ENCODE data around the gene RAC3. TPM values are rescaled to one million over a fixed set of nuclear protein-coding genes. Genes with fewer than 3 reads are reported as not detected.

RAC3 gene
- total RNA-seq, 2 experiments from 2014 or later = 3.3 to 5.3 TPM

GRCh38 chr17:82077617-82078358, 46.3 kb downstream of the RAC3 start:
- Mint-ChIP-seq H3K4me1 (ENCODE audit: low read depth) (no peaks in the 10 kb centered on the region), H3K9me3 (no peaks in the 10 kb centered on the region), H3K36me3 (ENCODE audit: low read depth) (peaks cover 15% of the 10 kb centered on the region), H3K27me3 (no peaks in the 10 kb centered on the region), H3K27ac (no peak overlapping the region), H3K4me3 (peak overlapping the region; percentile 45)
- peak; percentile 6 for ATAC-seq (ENCODE audit: poor library complexity)
- intact Hi-C loops (cut with DNase I, micrococcal nuclease) = no loop called here
- no peak for TF ChIP-seq CTCF (IDR thresholded peaks at IDR 0.05)
- DNase-seq = peak in 1 of 14 experiments; percentile 7
- Histone ChIP-seq H3K36me3 (ENCODE audit: insufficient read depth, low read length) (peaks cover 32% of the 10 kb centered on the region), H3K27ac (ENCODE audit: low read depth in 1 of 2, low read length in 2 of 2) (no peak overlapping the region), H3K4me3 (ENCODE audit: low read length) (no peak overlapping the region), H3K9me3 (ENCODE audit: control insufficient read depth in 1 of 2, insufficient read depth in 1 of 2, low read length in 2 of 2) (no peaks in the 10 kb centered on the region), H3K4me1 (ENCODE audit: insufficient read depth, low read length) (no peaks in the 10 kb centered on the region), H3K27me3 (ENCODE audit: control insufficient read depth in 1 of 2, insufficient read depth in 2 of 2, low read length in 2 of 2) (no peaks in the 10 kb centered on the region)
- CTCF ChIA-PET = no interaction called here
- POLR2A ChIA-PET = no interaction called here

GRCh38 chr17:82078433-82078832, 47.0 kb downstream of the RAC3 start:
- no peak for ATAC-seq (ENCODE audit: poor library complexity)
- Histone ChIP-seq H3K36me3 (ENCODE audit: insufficient read depth, low read length) (peaks cover 39% of the 10 kb centered on the region), H3K4me3 (ENCODE audit: low read length) (no peak overlapping the region), H3K27me3 (ENCODE audit: control insufficient read depth in 1 of 2, insufficient read depth in 2 of 2, low read length in 2 of 2) (no peaks in the 10 kb centered on the region), H3K9me3 (ENCODE audit: control insufficient read depth in 1 of 2, insufficient read depth in 1 of 2, low read length in 2 of 2) (no peaks in the 10 kb centered on the region), H3K27ac (ENCODE audit: low read depth in 1 of 2, low read length in 2 of 2) (no peak overlapping the region), H3K4me1 (ENCODE audit: insufficient read depth, low read length) (no peaks in the 10 kb centered on the region)
- peaks cover 22% of the 10 kb centered on the region for H3K36me3 Mint-ChIP-seq (ENCODE audit: low read depth)
- ChIA-PET POLR2A (no interaction called here), CTCF (no interaction called here)
- TF ChIP-seq CTCF (IDR thresholded peaks at IDR 0.05) = no peak
- no peaks in the 10 kb centered on the region for H3K4me1 Mint-ChIP-seq (ENCODE audit: low read depth)
- peak in 1 of 14 experiments; percentile 0 for DNase-seq
- H3K4me3 Mint-ChIP-seq = peak overlapping the region; percentile 30
- no peaks in the 10 kb centered on the region for H3K27me3 Mint-ChIP-seq
- no peaks in the 10 kb centered on the region for H3K9me3 Mint-ChIP-seq
- no peak overlapping the region for H3K27ac Mint-ChIP-seq
- intact Hi-C loops (cut with DNase I, micrococcal nuclease) = no loop called here

- no peaks in the 10 kb centered on the region for H3K4me1 ChIP-seq (ENCODE audit: insufficient read depth, low read length)
- H3K27me3 Mint-ChIP-seq = no peaks in the 10 kb centered on the region
- no peaks in the 10 kb centered on the region for H3K9me3 ChIP-seq (ENCODE audit: control insufficient read depth in 1 of 2, insufficient read depth in 1 of 2, low read length in 2 of 2)
- no peak overlapping the region for H3K4me3 Mint-ChIP-seq
- ATAC-seq (ENCODE audit: poor library complexity) (no peak), DNase-seq (peak in 1 of 14 experiments; percentile 0)
- intact Hi-C loops (cut with DNase I, micrococcal nuclease) = no loop called here
- H3K4me1 Mint-ChIP-seq (ENCODE audit: low read depth) = no peaks in the 10 kb centered on the region
- no peak overlapping the region for H3K27ac Mint-ChIP-seq
- CTCF ChIA-PET = no interaction called here
- no peak overlapping the region for H3K4me3 ChIP-seq (ENCODE audit: low read length)
- POLR2A ChIA-PET = no interaction called here
- no peaks in the 10 kb centered on the region for H3K27me3 ChIP-seq (ENCODE audit: control insufficient read depth in 1 of 2, insufficient read depth in 2 of 2, low read length in 2 of 2)
- no peak overlapping the region for H3K27ac ChIP-seq (ENCODE audit: low read depth in 1 of 2, low read length in 2 of 2)
- H3K9me3 Mint-ChIP-seq = no peaks in the 10 kb centered on the region
- peaks cover 44% of the 10 kb centered on the region for H3K36me3 ChIP-seq (ENCODE audit: insufficient read depth, low read length)
- no peak for TF ChIP-seq CTCF (IDR thresholded peaks at IDR 0.05)
- peaks cover 26% of the 10 kb centered on the region for H3K36me3 Mint-ChIP-seq (ENCODE audit: low read depth)
These were observed 47.7 kb downstream of the RAC3 start for GRCh38 chr17:82079001-82079677.

All from CD4-positive, alpha-beta T cell (primary cell).